Inflammatory macrophage (primary cell): ENCODE measurements around the gene FOXI2.

Experiments used
- DNase-seq, 2 donors: peaks; one replicate each; pipeline ENCODE4 v3.0.0-alpha.2; 2020 to 2022

The FOXI2 gene

DNA sequence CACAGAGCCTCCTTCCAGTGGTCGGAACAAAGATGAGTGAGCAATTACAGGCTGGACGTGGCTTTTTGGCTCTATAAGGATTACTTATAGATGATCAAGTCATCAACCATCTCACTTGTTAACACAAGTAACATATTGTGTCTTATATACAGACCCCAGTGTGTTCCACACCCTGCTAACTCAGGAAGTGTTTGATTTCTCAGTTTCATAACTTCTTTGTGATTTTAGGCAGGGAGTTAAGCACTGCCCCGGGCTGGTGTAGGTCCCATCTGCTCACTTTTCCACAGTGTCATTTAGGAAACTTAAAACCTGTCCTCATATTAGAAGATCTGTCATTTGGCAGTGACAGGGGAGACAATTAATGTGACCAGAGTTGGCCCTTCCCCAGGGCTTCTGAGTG lies 6.2 kb downstream of the FOXI2 start:
- DNase-seq, result no peak

DNA sequence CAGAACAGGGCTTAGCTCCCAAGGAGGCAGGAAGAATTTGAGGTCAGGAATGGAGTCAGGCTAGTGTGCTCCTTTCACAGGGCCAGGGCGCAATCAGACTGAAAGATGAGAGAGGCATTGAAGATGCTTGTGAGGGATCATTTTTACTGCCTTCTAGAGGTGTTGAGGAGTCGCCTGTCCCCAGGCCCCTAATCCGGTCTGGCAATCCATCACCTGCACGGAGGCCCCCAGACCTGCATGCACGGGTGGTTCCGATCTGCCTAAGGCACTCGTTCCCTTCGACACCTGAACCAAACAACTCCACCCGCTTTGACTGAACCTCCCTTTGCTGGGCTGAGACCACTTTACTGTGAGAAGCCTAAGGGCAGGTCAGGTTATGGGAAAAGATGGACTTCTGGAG lies 8.0 kb downstream of the FOXI2 start:
- DNase-seq, result no peak

DNA sequence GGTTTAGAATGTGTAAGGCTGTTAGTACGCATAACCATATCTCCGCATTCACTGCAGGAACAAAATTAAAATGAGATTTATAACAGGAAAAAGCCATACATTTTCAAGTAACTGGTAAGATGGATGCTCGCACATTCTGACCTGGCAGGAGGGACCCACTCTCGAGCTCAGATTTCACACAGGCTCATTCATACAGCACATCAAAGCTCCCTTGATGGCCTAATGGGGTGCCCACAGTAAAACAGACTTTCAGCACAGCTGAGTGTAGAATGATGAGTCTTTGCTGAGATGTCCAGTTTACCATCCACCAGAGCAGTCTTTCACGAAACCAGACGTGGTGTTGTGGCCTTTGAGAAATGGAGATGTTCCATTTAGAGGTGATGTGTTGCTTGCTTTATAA lies 8.9 kb downstream of the FOXI2 start:
- DNase-seq, result no peak

DNA sequence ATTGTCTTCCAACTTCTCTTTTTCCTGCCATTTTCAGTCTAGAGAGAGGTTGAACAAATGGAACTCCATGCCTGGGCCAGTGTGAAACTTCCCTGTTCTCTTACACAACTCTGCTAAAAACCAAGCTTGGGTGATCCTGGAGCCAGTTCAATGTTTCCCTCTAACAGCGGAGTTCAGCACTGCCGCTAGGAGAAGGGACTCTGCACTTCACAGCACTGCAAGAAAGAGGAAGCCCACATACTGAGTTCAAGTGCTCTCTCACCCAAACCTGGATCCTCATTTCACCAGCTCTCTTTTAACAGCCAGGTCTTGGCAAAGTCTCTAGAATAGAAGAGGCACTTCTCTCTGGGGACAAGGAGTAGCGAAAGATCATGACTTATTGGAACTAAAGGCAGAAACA lies 18.8 kb downstream of the FOXI2 start:
- peak; percentile 71 for DNase-seq

DNA sequence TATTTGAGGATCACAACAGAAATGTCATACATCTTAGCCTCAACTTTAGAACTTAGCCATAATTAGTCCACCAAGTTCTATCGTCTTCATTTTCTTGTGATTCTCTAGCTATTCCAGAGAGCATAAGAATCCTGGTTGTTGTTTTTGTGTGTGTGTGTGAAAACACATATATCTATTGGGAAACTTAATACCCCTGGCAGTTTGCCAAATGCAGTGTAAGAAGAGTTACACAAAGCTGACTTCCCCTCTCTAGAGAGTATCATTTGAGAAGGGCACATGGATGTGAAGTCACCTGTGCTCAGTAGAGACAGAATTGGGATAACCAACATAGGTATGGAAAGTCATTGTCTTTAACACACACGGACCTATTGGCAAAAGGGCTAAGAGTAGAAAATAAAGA lies 19.3 kb downstream of the FOXI2 start:
- DNase-seq, result no peak

DNA sequence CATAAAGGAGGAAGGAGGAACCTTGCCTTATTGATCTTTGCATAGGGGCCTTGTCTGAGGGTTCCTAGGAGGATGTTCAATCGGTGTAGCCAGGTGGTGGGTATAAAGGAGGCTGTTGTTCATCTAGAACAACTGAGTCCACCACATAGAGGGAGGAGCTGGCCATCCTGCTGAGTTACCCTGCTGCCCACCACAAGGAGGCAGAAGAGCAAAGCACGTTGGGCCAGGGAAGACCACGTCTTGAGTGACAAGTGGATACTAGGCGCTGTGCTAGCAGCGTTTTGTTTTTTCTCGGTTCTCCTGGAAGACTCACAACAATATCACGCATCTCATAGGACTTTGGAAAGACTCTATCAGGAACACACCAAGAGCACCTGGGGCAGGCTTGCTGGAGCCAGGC lies 20.0 kb downstream of the FOXI2 start:
- no peak for DNase-seq

DNA sequence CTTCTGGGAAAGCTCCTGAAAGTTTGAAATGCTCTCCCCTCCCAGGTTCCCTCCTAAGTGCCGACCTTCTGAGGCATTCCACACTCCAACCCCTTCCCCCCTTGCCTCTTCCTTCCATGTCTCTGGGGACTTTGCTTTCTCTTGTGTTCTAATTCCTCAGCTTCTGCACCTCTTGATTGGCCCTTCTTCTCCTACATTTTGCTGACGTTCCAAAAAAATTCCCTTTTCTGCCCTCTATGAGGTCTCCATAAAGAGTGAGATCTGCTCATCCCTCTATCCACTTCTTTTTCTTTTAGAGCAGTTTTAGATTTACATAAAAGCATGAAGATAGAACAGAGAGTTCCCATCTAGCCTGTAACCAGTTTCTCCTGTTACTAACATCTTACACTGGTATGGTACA lies 22.3 kb downstream of the FOXI2 start:
- DNase-seq, result no peak

DNA sequence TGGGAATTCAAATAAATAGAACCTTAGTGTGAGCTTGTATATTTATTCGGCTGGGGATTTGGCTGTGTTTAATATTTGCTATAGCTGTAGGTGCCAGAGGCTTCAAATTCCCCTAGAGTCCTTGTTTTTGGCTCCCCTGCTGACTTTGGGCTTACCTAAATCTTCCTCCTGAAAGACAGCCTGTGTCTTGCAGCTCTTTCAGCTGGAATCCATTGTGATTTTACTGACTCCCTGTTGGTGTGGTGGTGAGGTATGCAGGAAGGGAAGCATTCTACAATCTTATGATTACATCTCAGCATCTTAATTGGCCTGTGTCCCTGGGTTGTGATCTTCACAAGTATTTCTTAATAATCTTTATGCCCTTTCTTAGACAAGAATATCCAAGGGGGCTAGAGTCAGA lies 25.9 kb downstream of the FOXI2 start:
- DNase-seq, result no peak

DNA sequence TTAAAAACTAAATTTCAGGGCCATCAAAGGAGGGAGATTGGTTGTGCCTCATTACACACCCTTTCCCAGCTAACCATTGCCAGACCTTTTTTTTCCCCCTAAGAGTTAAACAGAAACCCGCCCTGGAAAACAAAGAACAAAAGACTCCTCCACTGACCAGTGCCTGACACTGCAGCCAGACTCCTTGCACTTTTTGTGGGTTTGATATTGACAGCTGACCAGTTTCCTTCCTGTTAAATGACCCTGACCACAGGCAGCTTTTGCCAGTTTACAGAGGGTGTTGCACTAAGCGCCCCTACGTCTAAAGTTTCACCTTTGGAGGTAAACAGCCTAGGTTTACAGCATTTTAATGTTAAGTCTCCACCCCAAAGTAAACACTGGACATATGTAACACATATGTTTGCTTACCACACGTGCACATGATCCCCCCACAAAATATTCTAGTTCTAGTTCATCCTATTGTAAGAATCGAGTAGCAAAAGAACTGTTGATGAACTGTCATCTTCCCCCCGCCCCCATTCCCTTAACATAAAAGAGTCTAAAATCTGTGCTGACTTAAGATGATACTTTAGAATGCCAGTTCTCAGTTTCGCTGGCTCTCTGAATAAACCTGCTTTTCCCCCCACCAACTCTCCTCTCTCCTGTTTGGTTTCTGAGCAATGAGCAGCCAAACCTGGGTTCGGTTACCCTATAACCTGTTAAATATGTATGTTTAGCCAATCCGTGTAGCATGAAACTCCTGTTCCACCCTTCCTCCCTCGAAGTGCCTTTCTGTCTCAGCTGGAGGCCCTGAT lies 38.0 kb downstream of the FOXI2 start:
- DNase-seq, result no peak

DNA sequence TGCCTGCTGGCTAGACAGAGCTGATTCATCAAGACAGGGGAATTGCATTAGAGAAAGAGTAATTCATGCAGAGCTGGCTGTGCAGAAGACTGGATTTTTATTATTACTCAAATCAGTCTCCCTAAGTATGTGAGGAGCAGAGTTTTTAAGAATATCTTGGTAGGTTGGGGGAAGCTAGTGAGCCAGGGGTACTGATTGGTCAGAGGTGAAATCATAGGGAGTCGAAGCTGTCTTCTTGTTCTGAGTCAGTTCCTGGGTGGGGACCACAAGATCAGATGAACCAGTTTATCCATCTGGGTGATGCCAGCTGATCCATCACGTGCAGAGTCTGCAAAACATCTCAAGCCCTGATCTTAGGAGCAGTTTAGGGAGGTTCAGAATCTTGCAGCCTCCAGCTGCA lies 39.8 kb downstream of the FOXI2 start:
- DNase-seq, result no peak

DNA sequence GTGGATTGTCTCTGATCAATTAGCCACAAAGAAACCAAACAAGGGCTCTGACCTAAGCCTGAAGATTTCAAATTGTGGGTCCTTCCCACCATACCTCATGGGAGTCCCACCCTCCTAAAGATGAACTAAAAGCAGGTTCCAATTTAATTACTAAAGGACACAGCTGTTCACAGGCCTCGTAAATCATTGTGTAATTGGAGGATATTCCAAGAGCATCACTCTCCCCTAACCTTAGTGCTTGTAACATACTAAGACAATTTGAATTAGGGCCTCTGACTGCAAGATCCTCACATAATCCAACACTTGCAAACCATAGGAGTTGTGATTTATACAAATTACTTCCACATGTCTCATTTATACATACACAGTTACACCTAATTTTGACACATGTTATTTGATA lies 44.4 kb downstream of the FOXI2 start:
- no peak for DNase-seq

DNA sequence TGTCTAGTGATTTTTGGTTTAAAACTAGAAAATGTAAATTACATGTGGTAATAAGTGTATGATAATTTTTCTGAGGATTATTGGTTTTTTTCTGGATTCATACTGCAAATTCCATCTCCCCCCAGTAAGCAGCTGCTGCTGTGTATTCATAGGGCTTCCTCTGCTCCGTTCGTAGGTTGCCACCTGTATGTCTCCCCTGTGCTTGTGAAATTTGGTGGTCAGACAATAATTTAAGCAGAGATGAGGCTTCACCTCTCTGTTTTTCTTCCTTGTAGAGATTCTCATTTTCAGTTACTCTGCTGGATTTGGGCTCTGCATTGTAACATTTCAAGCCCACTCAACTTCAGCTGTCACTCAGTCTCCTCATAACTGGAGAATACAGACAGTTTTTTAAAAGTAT lies 50.9 kb downstream of the FOXI2 start:
- DNase-seq, result no peak

DNA sequence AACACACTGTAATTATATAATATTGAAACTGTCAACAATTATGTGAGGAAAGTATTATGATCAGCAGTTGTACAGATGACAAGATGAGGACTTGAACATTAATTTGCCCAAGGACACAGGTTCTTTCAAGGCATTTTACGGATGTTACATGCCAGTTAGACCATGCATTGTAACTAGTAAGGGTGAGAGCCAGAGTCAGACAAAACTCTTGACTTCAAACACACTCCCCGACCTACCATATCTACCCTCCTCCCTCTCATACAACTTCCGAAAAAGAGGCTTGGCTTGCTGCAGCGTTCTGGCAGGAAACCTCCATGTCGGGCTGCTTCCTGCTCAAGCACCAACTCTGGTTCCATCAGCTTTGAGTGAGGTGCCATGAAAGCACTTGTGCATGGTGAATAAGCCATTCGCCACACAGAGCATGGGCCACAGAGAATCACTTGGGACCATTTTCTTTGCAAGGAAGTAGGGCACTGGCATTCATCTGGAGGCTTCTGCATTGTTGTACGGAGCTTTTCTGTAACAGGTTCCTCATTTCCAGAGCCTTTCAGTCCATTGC lies 53.2 kb downstream of the FOXI2 start:
- no peak for DNase-seq
